Transverse colon (tissue), 4 donors: Measurements from ENCODE around the gene LARP1. TPM values are rescaled to one million over a fixed set of nuclear protein-coding genes. Genes with fewer than 3 reads are reported as not detected.
"Not testable (repeated sequence)": the region's sequence is repeated elsewhere in the genome, so short reads cannot be mapped to it uniquely, and the experiment has no call there.

Experiments
- DNase-seq: peaks from one replicate; pipeline ENCODE4 v3.0.0-alpha.2; 2019
- H3K27ac ChIP-seq, 4 donors: fragments of 200-600 bp; sonication (generic); 2 replicates each; pipeline ENCODE4 v1.5.1; 2016 to 2018; ENCODE audit warnings: inconsistent platforms in 4 of 4
- H3K27me3 ChIP-seq: fragments of 200-600 bp; sonication (generic); 2 replicates; pipeline ENCODE4 v1.5.1; 2017; ENCODE audit warnings: inconsistent platforms
- H3K36me3 ChIP-seq, 4 donors: fragments of 200-600 bp; sonication (generic); 2 replicates each; pipeline ENCODE4 v1.5.1; 2017 to 2019; ENCODE audit warnings: inconsistent platforms in 4 of 4
- H3K4me1 ChIP-seq, 4 donors: fragments of 200-600 bp; sonication (generic); 2 replicates each; pipeline ENCODE4 v1.5.1; 2017 to 2020; ENCODE audit warnings: inconsistent platforms in 4 of 4
- H3K4me3 ChIP-seq, 4 donors: fragments of 200-600 bp; sonication (generic); 1 replicate in 1 of 4; 2 replicates in 3 of 4; pipeline versions ENCODE4 v1.5.1 to v1.6.1; 2017 to 2019; ENCODE audit warnings: inconsistent platforms in 4 of 4
- H3K9me3 ChIP-seq, 2 donors: fragments of 200-600 bp; sonication (generic); 2 replicates each; pipeline ENCODE4 v1.5.1; 2017 to 2019; ENCODE audit warnings: inconsistent platforms in 2 of 2
- CTCF ChIP-seq, 5 experiments: fragments of 200-600 bp in 3 of 5; fragments of 450-650 bp in 2 of 5; sonication (generic) in 3 of 5; IDR thresholded peaks; 1 replicate in 2 of 5; 2 replicates in 3 of 5; pipeline ENCODE4 v1.5.1; 2016 to 2017; ENCODE audit warnings: antibody characterized with exemption in 5 of 5, inconsistent platforms in 3 of 5, mild to moderate bottlenecking in 2 of 5, moderate library complexity in 1 of 5
- EP300 ChIP-seq: sonication (generic); formaldehyde crosslinking; IDR thresholded peaks from one replicate; pipeline ENCODE4 v1.6.1; 2017; ENCODE audit warnings: antibody characterized with exemption, low read depth
- POLR2A ChIP-seq: fragments of 450-650 bp; IDR thresholded peaks from one replicate; pipeline ENCODE4 v1.6.1; 2016; ENCODE audit warnings: antibody characterized with exemption, mild to moderate bottlenecking, moderate library complexity
- POLR2AphosphoS5 ChIP-seq, 3 donors: sonication (generic); formaldehyde crosslinking; IDR thresholded peaks; one replicate each; pipeline ENCODE4 v1.6.1; 2016; ENCODE audit warnings: antibody characterized with exemption in 3 of 3
- WGBS, 2 donors: methylation state at CpG; one replicate each; pipeline ENCODE4 v1.1.5; 2018; ENCODE audit warnings: low coverage in 1 of 2; 5-methylcytosine and 5-hydroxymethylcytosine counted together
- in situ Hi-C, 4 donors: fragments of 200-750 bp; cut with MboI; loops; one replicate each; pipeline versions ENCODE4 v1.15.0 to v1.15.1; 2017; ENCODE audit warnings: low sequenced_read_pairs in 3 of 4, low pct_ligation_motif_present in 1 of 4, low pct_unique_long_range_greater_than_20kb in 1 of 4
- intact Hi-C: fragments of 100-400 bp; cut with DNase I; formaldehyde crosslinking; loops from one replicate; pipeline ENCODE4 v1.15.1; 2023; ENCODE audit warnings: low total_unique reads
- total RNA-seq, 4 donors: library from RNA; depleted of rRNA; stranded (reverse); fragments of >200 nt; gene quantifications; one replicate each; pipeline ENCODE4 v1.1.0, GENCODE V29; 2016

The LARP1 gene
- total RNA-seq, 4 donors from 2014 or later = 63.6 to 171 (median 105) TPM

GRCh38 chr5:154757814-154758406, 2.7 kb downstream of the LARP1 start:
- peak; percentile 18 for DNase-seq
- H3K4me1 ChIP-seq = peaks cover 17 to 67% (median 52%) of the 10 kb centered on the region in 4 donors
- H3K4me3 ChIP-seq = peak overlapping the region in 2 of 4 donors; percentile 3 to 92
- peak overlapping the region; percentile 46 to 100 (median 98) for H3K27ac ChIP-seq
- WGBS, 2 donors = 14% methylated on average over 5 of the region's 5 CpGs; no CpG with 5 or more reads in 1 of the 2 donors
- in situ Hi-C loops = loop anchor here in 1 of 4 donors (10.0 kb wide), 1 partner anchor 97 kb away; the partner anchor contains the start of genes CNOT8 and FAXDC2
- no peaks in the 10 kb centered on the region for H3K27me3 ChIP-seq
- intact Hi-C loops = loop anchor here (5.0 kb wide), 2 partner anchors 76 to 99 kb away; partner anchors contain the start of gene CNOT8
- TF ChIP-seq EP300 (no peak), CTCF (IDR thresholded peaks at IDR 0.05) (no peak), POLR2A (no peak), POLR2AphosphoS5 (IDR thresholded peaks at IDR 0.05) (no peak)
- H3K9me3 ChIP-seq = no peaks in the 10 kb centered on the region
- H3K36me3 ChIP-seq = no peaks in the 10 kb centered on the region

- intact Hi-C loops (loop anchor here (5.0 kb wide), 2 partner anchors 76 to 99 kb away; partner anchors contain the start of gene CNOT8), in situ Hi-C loops (loop anchor here in 1 of 4 donors (10.0 kb wide), 1 partner anchor 96 kb away; the partner anchor contains the start of genes CNOT8 and FAXDC2)
- Histone ChIP-seq H3K9me3 (no peaks in the 10 kb centered on the region), H3K36me3 (no peaks in the 10 kb centered on the region), H3K4me1 (peaks cover 14 to 69% (median 48%) of the 10 kb centered on the region in 4 donors), H3K27ac (peak overlapping the region; percentile 43 to 100 (median 72)), H3K27me3 (no peaks in the 10 kb centered on the region), H3K4me3 (peak overlapping the region in 2 of 4 donors; percentile 3 to 25)
- no peak for DNase-seq
- WGBS, 2 donors = 30 to 38% methylated on average over 2 to 5 of the region's 5 CpGs
- TF ChIP-seq POLR2A = no peak
These were observed 3.3 kb downstream of the LARP1 start for GRCh38 chr5:154758493-154758892.

- no peak overlapping the region for H3K4me3 ChIP-seq
- no peak for DNase-seq
- H3K9me3 ChIP-seq = no peaks in the 10 kb centered on the region
- no peak for TF ChIP-seq POLR2A
- TF ChIP-seq CTCF (IDR thresholded peaks at IDR 0.05) = no peak
- no peak for TF ChIP-seq EP300
- TF ChIP-seq POLR2AphosphoS5 (IDR thresholded peaks at IDR 0.05) = no peak
- intact Hi-C loops = loop anchor here (5.0 kb wide), 2 partner anchors 77 to 98 kb away; partner anchors contain the start of gene CNOT8
- H3K36me3 ChIP-seq = no peaks in the 10 kb centered on the region
- 48 to 53% methylated on average over 3 of the region's 3 CpGs for WGBS, 2 donors
- peaks cover 11 to 67% (median 44%) of the 10 kb centered on the region in 4 donors for H3K4me1 ChIP-seq
- in situ Hi-C loops = loop anchor here in 1 of 4 donors (10.0 kb wide), 1 partner anchor 96 kb away; the partner anchor contains the start of genes CNOT8 and FAXDC2
- no peaks in the 10 kb centered on the region for H3K27me3 ChIP-seq
- peak overlapping the region in 3 of 4 donors; percentile 43 to 100 (median 46) for H3K27ac ChIP-seq
These were observed 3.8 kb downstream of the LARP1 start for GRCh38 chr5:154758977-154759376.

GRCh38 chr5:154759868-154760267, 4.7 kb downstream of the LARP1 start:
- intact Hi-C loops (loop anchor here (5.0 kb wide), 2 partner anchors 78 to 97 kb away; partner anchors contain the start of gene CNOT8), in situ Hi-C loops (loop anchor here in 1 of 4 donors (10.0 kb wide), 1 partner anchor 95 kb away; the partner anchor contains the start of genes CNOT8 and FAXDC2)
- not testable (repeated sequence) for H3K36me3 ChIP-seq, H3K9me3 ChIP-seq, DNase-seq, H3K27ac ChIP-seq, H3K27me3 ChIP-seq, H3K4me3 ChIP-seq
- 88 to 90% methylated on average over 5 to 12 of the region's 12 CpGs for WGBS, 2 donors
- peaks cover 7 to 63% (median 37%) of the 10 kb centered on the region in 4 donors for H3K4me1 ChIP-seq

- peak overlapping the region in 3 of 4 donors; percentile 25 to 30 (median 28) for H3K27ac ChIP-seq
- H3K4me3 ChIP-seq = no peak overlapping the region
- no peaks in the 10 kb centered on the region for H3K36me3 ChIP-seq
- intact Hi-C loops (no loop called here), in situ Hi-C loops (no loop called here)
- DNase-seq = no peak
- TF ChIP-seq POLR2A (no peak), CTCF (IDR thresholded peaks at IDR 0.05) (no peak), EP300 (no peak), POLR2AphosphoS5 (IDR thresholded peaks at IDR 0.05) (no peak)
- H3K27me3 ChIP-seq = no peaks in the 10 kb centered on the region
- H3K9me3 ChIP-seq = no peaks in the 10 kb centered on the region
- 34 to 67% methylated on average over 1 to 5 of the region's 5 CpGs for WGBS, 2 donors
- peaks cover 7 to 76% (median 45%) of the 10 kb centered on the region in 4 donors for H3K4me1 ChIP-seq
These were observed 6.0 kb downstream of the LARP1 start for GRCh38 chr5:154761046-154761736.
